ENCODE measurements around the gene NRXN3. TPM values are rescaled to one million over a fixed set of nuclear protein-coding genes. Genes with fewer than 3 reads are reported as not detected.

NRXN3 gene
- total and polyA plus RNA-seq, 2 experiments from 2014 or later = 5.7 to 7.1 TPM

- no peak for TF ChIP-seq EZH2phosphoT487 (IDR thresholded peaks at IDR 0.05; ENCODE audit: low read depth, severe bottlenecking, unreplicated experiment)
- no peak for TF ChIP-seq EZH2 (IDR thresholded peaks at IDR 0.05; ENCODE audit: borderline replicate concordance)
- TF ChIP-seq CTCF (IDR thresholded peaks at IDR 0.05; ENCODE audit: poor library complexity) = no peak
- Histone ChIP-seq H3K9me2 (replicated peaks; ENCODE audit: insufficient read depth) (no peaks in the 10 kb centered on the region), H3K79me2 (no peaks in the 10 kb centered on the region), H3K4me2 (no peak overlapping the region), H3K4me1 (ENCODE audit: insufficient read depth) (no peaks in the 10 kb centered on the region), H2AFZ (no peak overlapping the region), H3K9me3 (ENCODE audit: low read depth) (no peaks in the 10 kb centered on the region), H3K36me3 (replicated peaks; ENCODE audit: insufficient read depth, low read depth) (no peaks in the 10 kb centered on the region), H4K20me1 (ENCODE audit: insufficient read depth, poor library complexity, severe bottlenecking) (no peaks in the 10 kb centered on the region), H3K27me3 (no peaks in the 10 kb centered on the region), H3K4me3 (no peak overlapping the region), H3K27ac (no peak overlapping the region)
- 81% methylated on average over 4 of the region's 4 CpGs for WGBS (ENCODE audit: low lambda C conversion rate, missing lambda C conversion rate)
- DNase-seq (ENCODE audit: low spot score) = no peak
Measured at GRCh38 chr14:78610994-78611393, 440.8 kb downstream of the NRXN3 start.

- WGBS (ENCODE audit: low lambda C conversion rate, missing lambda C conversion rate) = 77% methylated on average over 3 of the region's 3 CpGs
- no peaks in the 10 kb centered on the region for H3K79me2 ChIP-seq
- H3K27me3 ChIP-seq = no peaks in the 10 kb centered on the region
- H4K20me1 ChIP-seq (ENCODE audit: insufficient read depth, poor library complexity, severe bottlenecking) = no peaks in the 10 kb centered on the region
- no peaks in the 10 kb centered on the region for H3K4me1 ChIP-seq (ENCODE audit: insufficient read depth)
- H3K4me2 ChIP-seq = no peak overlapping the region
- no peak overlapping the region for H3K4me3 ChIP-seq
- H3K27ac ChIP-seq = no peak overlapping the region
- no peak for DNase-seq (ENCODE audit: low spot score)
- no peaks in the 10 kb centered on the region for H3K9me3 ChIP-seq (ENCODE audit: low read depth)
- TF ChIP-seq EZH2 (IDR thresholded peaks at IDR 0.05; ENCODE audit: borderline replicate concordance) = no peak
- TF ChIP-seq EZH2phosphoT487 (IDR thresholded peaks at IDR 0.05; ENCODE audit: low read depth, severe bottlenecking, unreplicated experiment) = no peak
- TF ChIP-seq CTCF (IDR thresholded peaks at IDR 0.05; ENCODE audit: poor library complexity) = no peak
- no peaks in the 10 kb centered on the region for H3K36me3 ChIP-seq (replicated peaks; ENCODE audit: insufficient read depth, low read depth)
- no peaks in the 10 kb centered on the region for H3K9me2 ChIP-seq (replicated peaks; ENCODE audit: insufficient read depth)
- H2AFZ ChIP-seq = no peak overlapping the region
Measured at GRCh38 chr14:78611796-78612571, 441.8 kb downstream of the NRXN3 start.

- H3K9me3 ChIP-seq (ENCODE audit: low read depth) = no peaks in the 10 kb centered on the region
- DNase-seq (ENCODE audit: low spot score) = no peak
- H3K9me2 ChIP-seq (replicated peaks; ENCODE audit: insufficient read depth) = no peaks in the 10 kb centered on the region
- H2AFZ ChIP-seq = no peak overlapping the region
- no peaks in the 10 kb centered on the region for H3K27me3 ChIP-seq
- no peaks in the 10 kb centered on the region for H3K79me2 ChIP-seq
- 93% methylated on average over 1 of the region's 1 CpG for WGBS (ENCODE audit: low lambda C conversion rate, missing lambda C conversion rate)
- H3K4me2 ChIP-seq = no peak overlapping the region
- H4K20me1 ChIP-seq (ENCODE audit: insufficient read depth, poor library complexity, severe bottlenecking) = no peaks in the 10 kb centered on the region
- H3K4me3 ChIP-seq = no peak overlapping the region
- no peak overlapping the region for H3K27ac ChIP-seq
- H3K4me1 ChIP-seq (ENCODE audit: insufficient read depth) = no peaks in the 10 kb centered on the region
- no peak for TF ChIP-seq EZH2phosphoT487 (IDR thresholded peaks at IDR 0.05; ENCODE audit: low read depth, severe bottlenecking, unreplicated experiment)
- TF ChIP-seq CTCF (IDR thresholded peaks at IDR 0.05; ENCODE audit: poor library complexity) = no peak
- TF ChIP-seq EZH2 (IDR thresholded peaks at IDR 0.05; ENCODE audit: borderline replicate concordance) = no peak
- no peaks in the 10 kb centered on the region for H3K36me3 ChIP-seq (replicated peaks; ENCODE audit: insufficient read depth, low read depth)
Measured at GRCh38 chr14:78612666-78613065, 442.5 kb downstream of the NRXN3 start.
